HG03280 (cell line): ENCODE data around the gene GDAP1L1.

ENCODE experiments used
- ATAC-seq: cut with Tn5 transposase; IDR thresholded peaks from one replicate; pipeline ENCODE4 v1.9.1; 2021; ENCODE audit warnings: mild to moderate bottlenecking, moderate library complexity; ENCODE audit not compliant: unreplicated experiment

The GDAP1L1 gene

DNA sequence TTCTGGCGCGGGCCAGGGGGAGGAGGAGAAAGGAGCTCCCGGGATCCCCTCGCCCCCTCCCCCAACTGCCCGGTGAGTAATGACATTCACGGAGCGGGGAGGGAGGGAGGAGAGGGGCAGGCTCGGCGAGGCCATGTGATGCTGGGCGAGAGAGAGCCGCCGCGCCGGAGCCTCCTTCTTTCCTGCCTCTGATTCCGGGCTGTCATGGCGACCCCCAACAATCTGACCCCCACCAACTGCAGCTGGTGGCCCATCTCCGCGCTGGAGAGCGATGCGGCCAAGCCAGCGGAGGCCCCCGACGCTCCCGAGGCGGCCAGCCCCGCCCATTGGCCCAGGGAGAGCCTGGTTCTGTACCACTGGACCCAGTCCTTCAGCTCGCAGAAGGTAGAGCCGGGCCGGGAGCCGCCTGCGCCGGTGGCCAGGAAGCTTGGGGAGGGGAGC, at the start of gene GDAP1L1:
TSS of gene GDAP1L1 (plus strand) at position 178 of the 441 bp plus-strand sequence. CDS start at position 205, 27 bp downstream.
- no peak for ATAC-seq

DNA sequence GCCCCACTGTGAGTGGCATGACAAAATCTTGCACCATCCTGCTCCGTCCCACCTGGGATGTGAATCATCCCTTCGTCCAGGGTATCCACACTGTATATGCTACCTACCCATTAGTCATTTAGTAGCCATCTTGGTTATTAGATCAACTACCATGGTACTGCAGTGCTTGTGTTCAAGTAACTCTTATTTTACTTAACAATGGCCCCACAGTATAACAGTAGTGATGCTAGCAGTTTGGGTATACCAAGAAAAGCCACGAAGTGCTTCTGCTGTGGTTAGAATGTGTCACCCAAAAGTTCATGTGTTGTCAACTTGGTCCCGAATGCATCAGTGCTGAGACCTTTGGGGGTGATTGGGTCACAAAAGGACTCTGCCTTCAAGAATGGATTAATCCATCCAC, 48.2 kb upstream of the GDAP1L1 start:
- no peak for ATAC-seq

DNA sequence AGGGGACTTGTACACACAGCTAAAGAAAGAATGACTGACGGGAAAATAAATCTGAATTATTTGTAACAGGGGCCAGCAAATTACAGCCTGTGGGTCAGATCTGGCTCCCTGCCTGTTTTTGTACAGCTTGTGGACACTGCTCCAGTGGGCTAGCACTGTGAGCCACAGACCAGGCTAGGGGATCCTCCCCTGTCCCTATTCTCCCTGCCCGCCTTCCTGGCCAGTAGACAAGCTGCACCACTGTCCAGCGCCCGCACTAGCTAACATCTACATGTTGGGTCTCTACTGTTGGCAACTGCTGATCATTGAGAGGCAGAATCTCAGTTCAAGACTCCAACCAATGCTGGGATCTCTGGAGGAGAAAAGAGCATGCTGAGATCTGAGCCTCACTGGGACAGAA, 47.2 kb upstream of the GDAP1L1 start:
- no peak for ATAC-seq

DNA sequence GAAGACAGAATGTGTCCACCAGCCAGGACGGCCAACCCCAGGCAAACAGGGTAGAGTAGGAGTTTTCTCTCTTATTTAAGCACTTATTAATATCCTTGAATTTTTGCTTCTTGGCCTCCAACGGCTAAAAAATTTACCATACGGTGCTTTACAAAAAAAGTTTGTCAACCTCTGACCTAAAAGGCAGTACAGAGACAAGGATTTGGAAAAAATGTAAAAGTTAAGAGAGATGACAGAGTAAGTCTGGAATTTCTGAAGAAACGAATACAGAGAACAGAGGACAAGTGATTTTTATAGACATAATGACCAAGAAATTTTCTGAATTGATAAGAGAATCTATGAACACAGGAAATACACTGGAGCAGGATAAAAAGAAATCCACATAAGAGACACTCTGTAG, 46.7 kb upstream of the GDAP1L1 start:
- ATAC-seq: no peak

DNA sequence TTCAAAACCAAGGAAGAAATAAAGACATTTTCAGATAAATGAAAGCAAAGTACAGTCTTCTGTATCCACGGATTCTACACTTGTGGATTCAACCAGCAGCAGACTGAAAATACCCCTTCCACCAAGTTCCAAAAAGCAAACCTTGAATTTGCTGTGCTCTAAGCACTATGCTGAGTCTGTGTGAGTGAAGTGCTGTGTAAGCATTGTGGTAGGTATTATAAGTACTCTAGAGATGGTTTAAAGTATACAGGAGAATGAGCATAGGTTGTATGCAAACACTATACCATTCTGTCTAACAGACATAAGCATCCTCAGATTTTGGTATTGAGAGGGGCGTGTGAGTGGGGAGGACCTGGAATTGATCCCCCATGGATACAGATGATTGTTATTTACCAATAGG, 46.1 kb upstream of the GDAP1L1 start:
- no peak for ATAC-seq

DNA sequence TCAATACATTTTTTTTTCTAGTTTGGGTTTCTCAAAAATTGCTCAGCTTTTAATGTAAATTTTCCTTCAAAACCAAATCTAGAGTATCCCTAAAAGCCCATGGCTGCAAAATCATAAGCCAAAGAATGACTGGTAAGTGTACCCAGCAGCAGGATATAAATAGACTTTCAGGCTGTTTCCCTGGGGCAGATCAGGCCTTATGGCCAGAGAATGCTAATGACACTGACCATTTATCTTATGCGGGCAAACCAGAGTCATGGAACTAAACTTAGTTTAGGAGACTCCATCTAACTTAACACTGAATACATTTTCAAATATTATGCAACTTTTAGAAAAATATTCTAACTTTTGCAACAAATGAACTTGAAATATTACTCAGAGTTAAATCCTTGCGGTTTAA, 43.9 kb upstream of the GDAP1L1 start:
- no peak for ATAC-seq

DNA sequence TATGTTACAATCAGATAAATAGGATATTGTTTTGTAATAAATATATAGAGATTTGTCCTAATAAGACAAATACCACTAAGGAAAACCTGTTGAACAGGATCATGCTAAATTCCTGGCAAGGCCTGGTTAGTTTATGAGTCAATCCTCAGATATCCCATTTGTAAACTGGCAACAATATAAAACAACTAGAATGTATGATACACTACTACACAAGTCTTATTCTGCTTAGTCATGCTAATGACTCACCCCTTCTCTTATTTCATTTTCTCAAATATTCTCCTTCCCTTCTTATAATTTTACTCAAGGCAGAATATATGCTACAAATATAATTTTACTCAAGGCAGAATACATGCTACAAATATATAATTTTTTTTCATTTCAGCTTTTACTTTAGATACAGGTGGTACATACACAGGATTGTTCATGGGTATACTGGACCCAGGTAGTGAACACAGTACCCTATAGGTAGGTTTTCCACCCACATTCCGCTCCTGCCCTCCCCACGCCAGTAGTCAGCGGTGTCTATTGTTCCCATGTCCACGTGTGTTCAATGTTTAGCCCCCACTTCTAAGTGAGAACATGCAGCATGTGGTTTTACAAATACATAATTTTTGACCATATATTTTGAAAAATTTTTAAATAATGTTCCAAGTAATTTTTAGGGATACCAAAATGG, 42.8 kb upstream of the GDAP1L1 start:
- no peak for ATAC-seq

DNA sequence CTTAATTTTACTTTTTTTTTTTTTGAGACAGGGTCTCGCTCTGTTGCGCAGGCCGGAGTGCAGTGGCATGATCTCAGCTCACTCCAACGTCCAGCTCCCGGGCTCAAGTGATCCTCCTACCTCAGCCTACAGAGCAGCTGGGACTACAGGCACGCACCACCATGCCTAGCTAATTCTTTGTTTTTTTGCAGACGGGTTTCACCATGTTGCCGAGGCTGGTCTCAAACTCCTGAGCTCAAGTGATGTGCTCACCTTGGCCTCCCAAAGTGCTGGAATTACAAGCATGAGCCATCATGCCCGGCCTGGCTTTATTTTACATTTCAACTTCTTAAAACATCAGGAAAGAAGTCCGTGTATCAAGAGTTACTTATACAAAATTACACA, 42.3 kb upstream of the GDAP1L1 start:
- ATAC-seq: no peak

DNA sequence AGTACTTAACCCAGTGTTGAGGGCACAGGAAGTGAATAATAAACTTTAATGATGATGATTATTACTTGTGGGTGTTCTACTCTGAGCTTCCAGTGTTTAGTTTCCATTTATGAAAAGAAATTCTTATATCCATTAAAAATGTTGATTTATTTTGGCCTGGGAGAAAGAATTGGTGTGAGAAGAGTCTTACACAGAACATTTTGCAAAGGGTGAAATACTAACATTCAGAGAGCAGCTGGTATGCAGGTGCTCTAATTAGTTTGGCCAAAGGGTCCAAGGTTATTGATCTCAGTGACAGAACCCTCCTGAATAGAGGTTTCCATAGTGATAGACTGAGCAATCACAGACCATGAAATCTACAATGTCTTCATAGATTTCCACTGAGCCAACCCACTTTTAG, 41.0 kb upstream of the GDAP1L1 start:
- no peak for ATAC-seq

DNA sequence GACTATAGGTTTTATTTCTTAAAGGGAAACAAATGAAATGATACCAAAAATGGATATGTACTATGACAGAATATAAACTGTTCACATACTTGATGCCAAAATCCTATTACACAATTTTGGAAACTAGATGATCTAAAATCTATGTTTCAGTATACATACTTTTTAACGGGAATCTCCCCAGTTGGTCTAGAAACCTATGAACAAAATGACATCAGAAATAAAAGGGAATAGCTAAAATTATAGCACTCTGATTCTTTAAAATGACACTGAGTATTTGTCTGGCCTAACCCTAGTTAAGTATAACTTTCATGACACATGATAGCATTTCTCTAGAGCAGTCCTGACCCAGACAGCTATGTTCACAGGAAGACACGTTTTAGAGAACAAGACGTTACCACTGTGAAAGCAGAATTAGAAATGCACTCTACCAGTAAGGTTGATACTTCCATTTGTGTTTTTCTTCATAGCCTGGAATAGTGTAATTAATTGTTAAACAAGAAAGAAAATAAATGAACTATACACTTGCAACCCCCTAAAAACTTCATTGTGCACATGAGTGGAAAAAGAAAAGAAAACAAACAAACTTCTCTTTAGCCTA, 39.9 kb upstream of the GDAP1L1 start:
- ATAC-seq: no peak

DNA sequence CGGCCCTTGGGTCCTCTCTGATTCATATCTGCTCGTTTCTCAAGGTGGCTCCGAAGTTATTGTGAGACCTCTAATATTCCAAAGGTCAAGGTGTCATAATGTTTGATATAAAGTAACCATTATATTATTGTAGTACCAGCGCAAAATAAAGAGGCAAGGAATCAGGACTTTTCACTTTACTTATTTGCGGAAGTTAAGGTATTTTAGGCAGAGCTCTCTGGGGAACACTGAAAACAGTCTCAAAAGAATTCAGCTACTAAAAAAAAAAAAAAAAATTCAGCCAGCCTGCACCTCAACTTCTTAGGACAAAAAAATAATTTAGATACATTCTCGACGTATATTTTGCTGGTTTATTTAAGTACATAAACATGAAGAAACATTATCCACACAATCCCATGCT, 38.9 kb upstream of the GDAP1L1 start:
- ATAC-seq: no peak

DNA sequence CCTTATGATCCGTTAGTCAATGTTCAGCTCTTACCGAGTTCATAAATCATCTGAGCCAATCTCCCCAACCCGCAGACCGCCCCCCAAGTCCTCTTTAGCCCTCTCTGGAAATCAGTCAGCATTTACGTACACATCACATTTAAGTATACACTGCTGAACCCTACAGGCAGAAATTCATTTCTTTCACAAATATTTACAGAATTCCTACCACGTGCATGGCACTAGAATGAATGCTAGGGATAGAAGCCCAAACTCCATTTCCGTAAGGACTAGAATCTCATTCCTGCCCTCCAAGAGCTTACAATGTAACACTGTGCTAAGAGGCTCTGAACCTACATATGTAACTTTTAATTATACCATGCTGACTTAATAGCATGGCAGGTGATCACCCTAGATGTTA, 38.3 kb upstream of the GDAP1L1 start:
- ATAC-seq: no peak

DNA sequence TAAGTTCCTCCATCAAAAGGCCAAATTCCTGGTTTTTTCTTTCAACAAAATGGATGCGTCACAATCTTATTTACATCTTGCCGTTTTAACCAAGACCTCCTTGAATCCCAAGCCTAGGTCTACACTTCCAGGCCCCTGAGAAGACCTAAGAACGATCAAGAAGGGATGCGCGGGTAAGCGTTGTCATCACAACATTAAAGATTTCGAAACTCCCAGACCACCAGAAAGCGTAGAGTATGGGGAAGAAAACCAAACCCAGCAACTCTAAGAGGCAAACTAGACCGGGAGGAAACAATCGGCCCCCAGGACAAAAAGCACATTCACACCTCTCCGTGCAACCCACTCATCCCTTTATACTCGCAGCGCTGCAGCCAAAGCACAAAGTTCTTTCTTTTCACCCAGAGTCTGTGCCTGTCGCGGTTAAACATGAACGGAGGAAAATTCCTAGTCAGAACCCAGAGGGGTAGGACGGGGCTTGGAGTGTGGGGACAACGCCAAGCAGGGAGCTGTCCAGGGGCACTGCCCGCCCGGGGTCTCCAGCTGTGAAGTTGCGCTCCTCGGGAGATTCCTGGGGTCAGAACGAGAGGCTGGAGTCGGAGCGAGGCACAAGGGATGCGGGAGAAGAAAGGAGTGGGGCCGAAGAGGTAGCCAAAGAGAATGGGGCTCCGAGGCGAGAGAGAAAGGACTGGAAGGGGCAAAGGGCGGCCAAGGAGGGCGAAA, 37.3 kb upstream of the GDAP1L1 start:
- no peak for ATAC-seq

DNA sequence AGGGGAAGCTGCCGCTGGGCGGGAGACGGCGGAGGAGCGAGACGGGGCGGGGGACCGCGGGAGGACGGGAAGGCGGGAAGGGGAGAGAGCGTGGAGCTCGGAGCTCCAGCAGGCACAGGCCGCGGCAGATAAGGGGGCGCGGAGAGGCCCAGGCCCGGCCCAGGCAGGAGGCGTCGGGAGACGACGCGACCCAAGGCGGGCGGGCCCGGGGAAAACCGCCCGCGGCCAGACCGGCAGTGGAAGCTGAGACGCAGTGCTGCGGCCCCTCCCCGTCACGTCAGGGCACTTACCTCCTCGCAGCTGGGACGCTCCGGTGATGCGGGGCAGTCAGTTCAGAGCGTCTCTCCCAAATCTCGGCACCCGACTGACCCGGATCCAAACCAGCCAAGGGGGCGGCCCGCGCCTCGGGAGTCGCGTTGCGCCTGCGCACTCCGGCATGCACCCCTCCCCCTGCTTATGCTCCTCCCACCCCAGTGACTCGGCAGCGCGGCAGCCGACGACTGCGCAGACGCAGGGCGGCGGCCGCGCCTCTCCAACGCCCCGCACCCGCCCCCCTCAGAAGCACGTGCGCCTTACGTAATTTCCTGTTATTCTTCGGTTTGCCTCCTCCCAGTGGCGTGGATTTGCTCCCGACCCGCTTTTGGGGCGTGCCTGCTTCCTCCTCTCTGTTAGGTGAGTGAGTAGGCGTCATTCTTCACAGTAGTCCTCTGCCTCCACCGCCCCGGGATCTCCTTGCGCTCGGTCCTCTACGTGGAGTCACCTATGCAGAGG, 36.5 kb upstream of the GDAP1L1 start, which contains the start of gene OSER1:
TSS of gene OSER1 (minus strand) at position 366 of the 771 bp plus-strand sequence. CDS start 3,814 bp downstream, outside the sequence.
- ATAC-seq: peak; percentile 83

DNA sequence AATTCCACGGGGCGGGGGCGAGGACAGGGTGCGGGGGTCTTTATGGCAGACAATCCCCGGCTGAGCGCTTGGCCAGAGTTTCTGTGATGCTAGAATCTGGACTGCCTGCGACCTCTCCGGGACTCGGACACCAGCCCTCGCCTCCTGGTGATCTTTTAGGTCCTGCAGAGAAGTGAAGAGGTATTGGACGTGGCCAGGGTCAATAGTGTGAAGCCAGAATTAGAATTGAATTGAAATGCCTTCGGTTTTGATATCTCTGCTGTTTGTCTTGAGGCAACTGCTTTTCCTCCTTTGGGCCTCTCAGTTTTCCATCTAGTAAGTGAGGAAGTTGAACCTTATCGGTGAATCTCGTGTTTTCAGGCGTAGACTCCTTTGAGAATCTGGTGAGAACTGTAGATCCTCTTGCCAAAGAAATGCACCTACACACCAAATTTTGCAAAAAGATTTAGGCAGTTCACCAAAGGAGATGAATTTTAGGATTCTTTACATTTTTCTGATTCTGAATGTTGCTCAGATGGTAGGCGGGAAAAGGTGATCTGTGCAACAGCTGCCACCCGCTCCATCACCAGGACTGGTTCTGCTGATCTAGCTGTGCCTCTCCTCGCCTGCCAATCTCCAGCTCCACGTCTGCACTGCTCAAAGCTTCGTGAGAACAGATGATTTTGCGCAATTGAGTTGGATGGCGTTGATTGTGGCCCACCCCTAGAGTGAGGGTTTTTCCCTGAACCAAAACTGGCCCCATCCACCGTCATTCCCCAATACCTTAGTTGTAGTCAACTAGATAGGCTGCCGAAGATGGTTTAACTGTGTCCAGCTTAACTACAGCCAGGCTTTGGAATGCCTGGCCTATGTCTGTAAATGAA, 35.7 kb upstream of the GDAP1L1 start:
- ATAC-seq: no peak

DNA sequence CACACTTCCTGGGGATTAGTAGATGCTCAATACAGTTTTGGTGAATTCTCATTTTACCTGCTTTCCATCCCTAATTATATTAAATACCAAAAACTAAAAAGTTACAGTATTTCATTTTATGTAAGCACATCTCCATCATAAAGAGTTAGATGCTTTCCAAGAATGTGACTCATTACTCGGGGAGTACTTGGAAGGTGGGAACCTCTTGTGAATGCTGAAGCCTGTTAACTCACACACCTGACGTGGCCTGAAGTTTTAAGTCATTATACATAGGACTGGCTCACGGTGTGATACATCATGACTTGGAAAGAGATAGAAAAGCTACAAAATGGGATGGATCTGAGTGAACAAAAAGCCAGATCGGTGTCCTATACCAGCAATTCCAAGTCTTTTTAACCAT, 34.3 kb upstream of the GDAP1L1 start:
- ATAC-seq: no peak

DNA sequence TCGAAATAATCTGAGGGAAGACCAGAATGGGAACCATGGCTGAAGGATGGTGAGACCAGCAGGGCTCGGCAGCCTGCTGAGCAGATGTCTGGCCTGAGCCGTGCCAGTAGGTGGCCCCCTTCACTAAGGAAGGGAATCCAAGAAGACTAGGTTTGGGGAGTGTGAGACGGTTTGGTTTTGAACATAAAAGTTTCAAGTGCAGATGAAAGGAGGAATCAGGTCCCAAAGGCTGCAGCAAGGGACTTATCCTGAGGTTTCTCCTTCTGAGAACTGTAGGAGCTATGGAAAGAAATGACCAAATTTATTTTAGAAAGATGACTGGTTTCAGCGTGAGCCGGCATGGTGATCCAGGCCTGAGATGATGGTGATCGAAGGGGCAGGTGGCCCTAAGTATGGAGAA, 32.0 kb upstream of the GDAP1L1 start:
- no peak for ATAC-seq

DNA sequence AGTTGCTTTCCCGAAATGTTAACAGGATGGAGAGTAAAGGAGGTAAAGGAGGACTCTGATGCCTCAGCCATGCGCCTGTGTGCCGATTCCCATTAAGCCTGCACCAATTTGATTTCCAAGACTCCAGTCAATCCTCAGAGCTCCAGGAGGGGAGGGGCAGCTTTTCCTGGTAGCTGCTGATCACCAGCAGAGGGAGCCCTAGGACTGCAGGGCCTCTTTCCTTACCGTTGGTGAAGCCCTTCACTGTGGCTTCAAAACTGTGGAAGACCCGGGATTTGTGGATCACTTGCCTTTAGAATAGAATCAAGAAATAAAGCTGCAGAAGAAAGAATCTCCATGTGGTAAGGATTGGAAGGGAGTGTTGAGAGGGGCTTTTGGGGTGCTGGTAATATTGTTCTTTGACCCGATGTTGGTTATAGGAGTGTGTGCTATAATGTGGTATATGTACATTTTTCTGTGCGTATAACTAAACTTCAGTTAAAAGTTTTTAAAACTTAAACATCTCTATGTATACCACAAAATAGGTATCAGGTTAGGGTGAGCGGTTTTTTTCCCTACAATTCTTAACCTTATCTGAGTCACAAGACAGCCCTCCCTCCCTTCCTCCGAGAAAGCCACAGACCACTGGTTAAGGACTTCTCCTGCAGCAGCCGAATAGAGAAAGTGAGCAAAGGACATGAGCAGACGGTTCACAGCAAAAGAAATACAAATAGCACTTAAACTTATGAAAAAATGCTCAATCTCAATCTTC, 29.6 kb upstream of the GDAP1L1 start:
- ATAC-seq: no peak

DNA sequence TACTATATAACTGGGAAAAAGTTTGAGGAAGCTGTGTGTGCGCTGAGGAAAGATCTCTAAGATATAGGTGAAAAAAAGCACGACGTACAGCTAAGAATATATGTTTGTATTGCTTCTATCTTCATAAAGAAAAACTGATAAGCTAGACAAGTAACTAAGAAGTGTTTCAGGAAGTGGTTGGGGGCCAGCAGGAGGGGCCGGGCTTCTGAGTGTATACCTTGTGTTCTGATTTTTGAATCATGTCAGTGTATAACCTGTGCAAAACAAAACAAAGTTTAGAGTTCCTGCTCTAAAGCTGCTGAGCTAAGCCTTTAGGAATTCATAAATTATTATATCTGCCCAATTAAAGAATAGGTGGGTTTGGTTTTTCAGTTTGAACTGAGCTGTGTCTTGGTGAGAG, 28.7 kb upstream of the GDAP1L1 start:
- ATAC-seq: no peak
